Measurements from ENCODE around the gene LSMEM2. TPM values are rescaled to one million over a fixed set of nuclear protein-coding genes. Genes with fewer than 3 reads are reported as not detected.
A peak's percentile ranks its signal among the peaks of the same experiment; 100 is the strongest.
"Not testable (repeated sequence)": the region's sequence is repeated elsewhere in the genome, so short reads cannot be mapped to it uniquely, and the experiment has no call there.

Gene LSMEM2
- total and polyA plus RNA-seq, 5 experiments from 2014 or later, result 0.15 to 0.21 TPM; not detected in 3

- peak overlapping the region; percentile 93 to 98 (median 96) for H3K27ac Mint-ChIP-seq
- ATAC-seq, result peak; percentile 51 to 57
Observed at GRCh38 chr3:50237754-50238548, 40.9 kb upstream of the LSMEM2 start.

GRCh38 chr3:50238549-50239026, 40.3 kb upstream of the LSMEM2 start:
- Mint-ChIP-seq H3K27me3 (no peaks in the 10 kb centered on the region), H3K27ac (peak overlapping the region; percentile 93 to 98 (median 96)), H3K4me1 (peaks cover 27 to 69% (median 65%) of the 10 kb centered on the region in 4 donors), H3K9me3 (no peaks in the 10 kb centered on the region), H3K4me3 (peak overlapping the region; percentile 94 to 99 (median 98)), H3K36me3 (peaks cover 0 to 14% (median 2%) of the 10 kb centered on the region in 3 donors)
- POLR2A ChIA-PET, result interaction anchor here (0.7 to 5.6 kb wide), 8 partner anchors 9 to 103 kb away, joined by 3 to 82 read pairs (median 4); partner anchors contain the start of gene IFRD2
- DNase-seq, result no peak
- no peak for ATAC-seq

More at GRCh38 chr3:50237754-50238548, 40.9 kb upstream of the LSMEM2 start:
- Mint-ChIP-seq H3K4me3 (peak overlapping the region; percentile 94 to 99 (median 98)), H3K36me3 (peaks cover 0 to 13% (median 2%) of the 10 kb centered on the region in 3 donors), H3K27me3 (no peaks in the 10 kb centered on the region), H3K9me3 (no peaks in the 10 kb centered on the region), H3K4me1 (peaks cover 27 to 70% (median 61%) of the 10 kb centered on the region in 4 donors)
- DNase-seq, result peak; percentile 75 to 92 (median 82)
- POLR2A ChIA-PET, result interaction anchor here (0.5 to 5.6 kb wide), 17 partner anchors 10 to 1819 kb away, joined by 3 to 82 read pairs (median 5); partner anchors contain the start of genes C3orf18, HYAL3, IFRD2 and NAA80

- Mint-ChIP-seq H3K4me3 (peak overlapping the region; percentile 68 to 99 (median 98)), H3K36me3 (peaks cover 0 to 21% (median 2%) of the 10 kb centered on the region in 3 donors), H3K27me3 (no peaks in the 10 kb centered on the region), H3K27ac (peak overlapping the region; percentile 82 to 98 (median 94)), H3K4me1 (peaks cover 30 to 78% (median 71%) of the 10 kb centered on the region in 4 donors), H3K9me3 (no peaks in the 10 kb centered on the region)
- ATAC-seq (no peak), DNase-seq (no peak)
- POLR2A ChIA-PET, result interaction anchor here (0.5 to 5.6 kb wide), 2 partner anchors 8 to 19 kb away, joined by 3 to 72 read pairs; no protein-coding TSS in a partner anchor
Observed at GRCh38 chr3:50239649-50240048, 39.2 kb upstream of the LSMEM2 start.

GRCh38 chr3:50241163-50241562, 37.7 kb upstream of the LSMEM2 start:
- POLR2A ChIA-PET, result interaction anchor here (4.4 kb wide), 1 partner anchor 12 kb away, joined by 50 read pairs; no protein-coding TSS in a partner anchor
- Mint-ChIP-seq H3K36me3 (peaks cover 0 to 22% (median 2%) of the 10 kb centered on the region in 3 donors), H3K27me3 (no peaks in the 10 kb centered on the region), H3K9me3 (no peaks in the 10 kb centered on the region), H3K4me3 (peak overlapping the region; percentile 22 to 84 (median 74)), H3K27ac (peak overlapping the region; percentile 84 to 96 (median 93)), H3K4me1 (peaks cover 34 to 86% (median 76%) of the 10 kb centered on the region in 4 donors)
- ATAC-seq (no peak), DNase-seq (no peak)

- Mint-ChIP-seq H3K9me3 (no peaks in the 10 kb centered on the region), H3K27me3 (no peaks in the 10 kb centered on the region), H3K4me3 (peak overlapping the region; percentile 8 to 84 (median 75)), H3K4me1 (peaks cover 39 to 91% (median 83%) of the 10 kb centered on the region in 4 donors), H3K27ac (peak overlapping the region; percentile 85 to 96 (median 93)), H3K36me3 (peaks cover 0 to 22% (median 2%) of the 10 kb centered on the region in 3 donors)
- POLR2A ChIA-PET, result interaction anchor here (1.2 to 4.4 kb wide), 2 partner anchors 9 to 12 kb away, joined by 3 to 50 read pairs; no protein-coding TSS in a partner anchor
- ATAC-seq (no peak), DNase-seq (no peak)
Observed at GRCh38 chr3:50241713-50242380, 37.0 kb upstream of the LSMEM2 start.

- no peak for DNase-seq
- Mint-ChIP-seq H3K27me3 (no peaks in the 10 kb centered on the region), H3K4me3 (peak overlapping the region; percentile 57 to 80 (median 76)), H3K27ac (peak overlapping the region; percentile 92 to 96 (median 93)), H3K36me3 (peaks cover 0 to 26% (median 2%) of the 10 kb centered on the region in 3 donors), H3K9me3 (no peaks in the 10 kb centered on the region), H3K4me1 (peaks cover 39 to 91% (median 88%) of the 10 kb centered on the region in 4 donors)
- ATAC-seq, result no peak
- POLR2A ChIA-PET, result interaction anchor here (1.2 to 4.4 kb wide), 3 partner anchors 9 to 94 kb away, joined by 3 to 50 read pairs (median 3); no protein-coding TSS in a partner anchor
Observed at GRCh38 chr3:50242381-50242770, 36.5 kb upstream of the LSMEM2 start.

- H3K36me3 Mint-ChIP-seq, result peaks cover 0 to 26% (median 2%) of the 10 kb centered on the region in 3 donors
- H3K4me3 Mint-ChIP-seq, result peak overlapping the region; percentile 57 to 80 (median 76)
- H3K4me1 Mint-ChIP-seq, result peaks cover 38 to 93% (median 89%) of the 10 kb centered on the region in 4 donors
- H3K9me3 Mint-ChIP-seq, result no peaks in the 10 kb centered on the region
- ATAC-seq (no peak), DNase-seq (peak in 2 of 10 donors; percentile 24 to 32)
- H3K27ac Mint-ChIP-seq, result peak overlapping the region; percentile 92 to 96 (median 93)
- no peaks in the 10 kb centered on the region for H3K27me3 Mint-ChIP-seq
- POLR2A ChIA-PET, result interaction anchor here (0.7 to 4.4 kb wide), 7 partner anchors 9 to 99 kb away, joined by 3 to 50 read pairs (median 4); no protein-coding TSS in a partner anchor
Observed at GRCh38 chr3:50242851-50243542, 35.9 kb upstream of the LSMEM2 start.

- Mint-ChIP-seq H3K4me1 (peaks cover 39 to 95% (median 87%) of the 10 kb centered on the region in 4 donors), H3K27ac (peak overlapping the region; percentile 56 to 96 (median 93)), H3K4me3 (peak overlapping the region in 7 of 10 donors; percentile 14 to 54 (median 43)), H3K36me3 (peaks cover 0 to 27% (median 2%) of the 10 kb centered on the region in 3 donors), H3K9me3 (no peaks in the 10 kb centered on the region), H3K27me3 (no peaks in the 10 kb centered on the region)
- DNase-seq (no peak), ATAC-seq (no peak)
- POLR2A ChIA-PET, result interaction anchor here (0.7 to 4.4 kb wide), 7 partner anchors 8 to 99 kb away, joined by 3 to 50 read pairs (median 4); partner anchors contain the start of gene GNAI2
Observed at GRCh38 chr3:50243543-50243895, 35.4 kb upstream of the LSMEM2 start.

- Mint-ChIP-seq H3K4me1 (peaks cover 34 to 90% (median 80%) of the 10 kb centered on the region in 4 donors), H3K36me3 (peaks cover 0 to 28% (median 2%) of the 10 kb centered on the region in 3 donors), H3K4me3 (peak overlapping the region in 9 of 10 donors; percentile 19 to 89 (median 68)), H3K27ac (peak overlapping the region; percentile 66 to 97 (median 95))
- DNase-seq, H3K9me3 Mint-ChIP-seq, ATAC-seq, H3K27me3 Mint-ChIP-seq: not testable (repeated sequence)
- POLR2A ChIA-PET, result interaction anchor here (1.0 kb wide), 1 partner anchor 16 kb away, joined by 5 read pairs; no protein-coding TSS in a partner anchor
Observed at GRCh38 chr3:50244813-50245212, 34.1 kb upstream of the LSMEM2 start.

- H3K27me3 Mint-ChIP-seq, result no peaks in the 10 kb centered on the region
- POLR2A ChIA-PET, result no interaction called here
- peak overlapping the region; percentile 66 to 97 (median 95) for H3K27ac Mint-ChIP-seq
- no peaks in the 10 kb centered on the region for H3K9me3 Mint-ChIP-seq
- H3K36me3 Mint-ChIP-seq, result peaks cover 0 to 27% (median 0%) of the 10 kb centered on the region in 3 donors
- peaks cover 33 to 90% (median 79%) of the 10 kb centered on the region in 4 donors for H3K4me1 Mint-ChIP-seq
- H3K4me3 Mint-ChIP-seq, result peak overlapping the region in 9 of 10 donors; percentile 22 to 89 (median 84)
- no peak for ATAC-seq
- DNase-seq, result no peak
Observed at GRCh38 chr3:50245251-50245745, 33.6 kb upstream of the LSMEM2 start.
